ENCODE results near the gene CLRN2. TPM values are rescaled to one million over a fixed set of nuclear protein-coding genes. Genes with fewer than 3 reads are reported as not detected.

The CLRN2 gene
- total and polyA plus RNA-seq, 8 donors, result not detected

DNA sequence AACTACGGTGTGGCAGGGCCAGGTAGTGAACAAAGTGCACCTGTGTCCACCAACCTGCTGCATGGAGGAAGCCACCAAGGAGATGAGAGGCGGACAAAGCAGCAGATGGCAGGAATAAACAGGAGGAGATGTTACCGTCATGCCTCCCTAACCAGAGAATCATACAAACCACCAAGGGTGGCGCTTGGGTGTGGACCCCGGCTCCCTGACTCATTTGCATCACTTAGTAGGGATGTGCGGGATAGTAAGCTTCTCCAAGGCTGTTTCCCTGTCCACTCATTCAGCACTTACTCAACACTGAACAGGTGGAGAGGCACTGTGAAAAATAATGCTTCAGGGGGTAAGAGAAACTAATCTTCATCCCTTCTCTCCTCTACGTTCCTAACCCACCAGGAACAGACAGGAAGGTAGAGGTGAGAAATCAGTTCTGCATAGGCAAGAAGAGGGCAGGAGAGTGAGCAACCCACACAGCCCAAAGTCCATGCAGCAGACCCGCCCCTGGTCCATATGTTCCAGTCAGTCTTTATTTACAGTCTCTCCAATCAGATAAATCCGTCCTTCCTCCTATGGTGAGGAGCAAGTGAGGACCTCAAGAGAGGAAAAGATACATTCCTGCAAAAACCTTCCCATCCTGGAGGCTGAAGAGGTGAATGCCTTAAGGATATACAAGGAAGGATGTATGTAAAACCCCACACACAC, 37.0 kb upstream of the CLRN2 start:
- H3K27me3 ChIP-seq, result no peaks in the 10 kb centered on the region
- FAIRE-seq (no peak), DNase-seq (no peak), ATAC-seq (no peak)
- no peak overlapping the region for H3K27ac ChIP-seq
- no peaks in the 10 kb centered on the region for H3K36me3 ChIP-seq
- TF ChIP-seq, protein P1, sequence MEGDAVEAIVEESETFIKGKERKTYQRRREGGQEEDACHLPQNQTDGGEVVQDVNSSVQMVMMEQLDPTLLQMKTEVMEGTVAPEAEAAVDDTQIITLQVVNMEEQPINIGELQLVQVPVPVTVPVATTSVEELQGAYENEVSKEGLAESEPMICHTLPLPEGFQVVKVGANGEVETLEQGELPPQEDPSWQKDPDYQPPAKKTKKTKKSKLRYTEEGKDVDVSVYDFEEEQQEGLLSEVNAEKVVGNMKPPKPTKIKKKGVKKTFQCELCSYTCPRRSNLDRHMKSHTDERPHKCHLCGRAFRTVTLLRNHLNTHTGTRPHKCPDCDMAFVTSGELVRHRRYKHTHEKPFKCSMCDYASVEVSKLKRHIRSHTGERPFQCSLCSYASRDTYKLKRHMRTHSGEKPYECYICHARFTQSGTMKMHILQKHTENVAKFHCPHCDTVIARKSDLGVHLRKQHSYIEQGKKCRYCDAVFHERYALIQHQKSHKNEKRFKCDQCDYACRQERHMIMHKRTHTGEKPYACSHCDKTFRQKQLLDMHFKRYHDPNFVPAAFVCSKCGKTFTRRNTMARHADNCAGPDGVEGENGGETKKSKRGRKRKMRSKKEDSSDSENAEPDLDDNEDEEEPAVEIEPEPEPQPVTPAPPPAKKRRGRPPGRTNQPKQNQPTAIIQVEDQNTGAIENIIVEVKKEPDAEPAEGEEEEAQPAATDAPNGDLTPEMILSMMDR (IDR thresholded peaks at IDR 0.05), result no peak
- 85 to 89% methylated on average over 9 of the region's 9 CpGs for WGBS, 2 donors
- H3K9me3 ChIP-seq, result no peaks in the 10 kb centered on the region
- H3K4me1 ChIP-seq, result no peaks in the 10 kb centered on the region
- intact Hi-C loops (cut with DNase I), result no loop called here
- no peak overlapping the region for H3K4me3 ChIP-seq

DNA sequence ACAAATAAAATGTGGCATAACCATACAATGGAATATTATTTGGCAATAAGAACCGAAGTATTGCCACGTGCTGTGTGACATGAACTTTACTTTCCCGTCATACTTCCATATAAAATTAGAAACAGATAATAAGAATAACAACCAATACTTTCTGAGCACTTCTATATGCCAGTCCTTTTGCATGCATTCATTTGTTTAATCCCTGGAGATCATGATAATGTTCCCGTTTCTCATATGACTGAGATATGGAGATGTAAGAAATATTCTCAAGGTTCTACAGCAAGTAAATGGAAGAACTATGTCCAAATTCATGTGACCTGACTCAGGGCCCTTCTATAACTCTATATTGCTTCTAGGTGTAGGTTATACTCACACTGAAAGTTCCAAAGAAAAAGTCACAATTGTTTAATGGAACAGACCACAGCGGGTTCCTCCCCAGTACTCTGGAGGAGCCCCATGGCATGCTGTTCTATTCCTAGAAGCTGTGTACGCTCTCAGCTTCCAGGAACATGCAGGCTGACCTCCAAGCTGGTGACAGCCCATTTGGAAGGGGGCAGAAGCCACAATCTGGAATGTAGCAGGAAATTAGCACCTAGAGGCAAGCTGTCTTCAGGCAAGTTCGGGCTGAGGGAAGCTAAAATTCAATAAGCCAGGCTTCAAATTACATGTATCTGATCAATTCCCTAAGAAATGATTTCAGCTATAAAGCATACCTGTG, 34.6 kb upstream of the CLRN2 start:
- Histone ChIP-seq H3K4me1 (no peaks in the 10 kb centered on the region), H3K9me3 (no peaks in the 10 kb centered on the region), H3K4me3 (no peak overlapping the region), H3K27me3 (no peaks in the 10 kb centered on the region), H3K36me3 (no peaks in the 10 kb centered on the region), H3K27ac (no peak overlapping the region)
- FAIRE-seq, result no peak
- TF ChIP-seq, protein P1 (IDR thresholded peaks at IDR 0.05), result no peak
- ATAC-seq, result no peak
- 78 to 90% methylated on average over 7 of the region's 7 CpGs for WGBS, 2 donors
- no peak for DNase-seq
- intact Hi-C loops (cut with DNase I), result no loop called here

DNA sequence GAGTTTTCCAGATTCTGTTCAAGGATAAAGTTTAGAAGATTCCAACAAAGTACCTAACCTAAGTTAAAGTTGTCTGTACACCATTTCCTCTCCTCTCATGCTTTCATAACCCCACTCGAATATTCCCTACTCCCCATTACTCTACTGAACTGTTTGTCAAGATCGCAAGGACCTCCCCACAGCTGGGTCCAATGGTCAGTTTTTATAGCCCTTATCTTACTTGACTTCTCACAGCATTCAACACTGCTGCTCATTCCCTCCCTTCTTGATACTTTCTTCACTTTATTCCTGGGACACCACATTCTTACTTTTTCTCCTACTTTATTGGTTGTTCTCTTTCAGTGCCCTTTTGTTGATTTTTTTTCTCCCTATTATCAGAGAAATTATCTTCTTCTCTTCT, 34.0 kb upstream of the CLRN2 start:
- FAIRE-seq (no peak), ATAC-seq (no peak), DNase-seq (no peak)
- H3K27ac ChIP-seq, result no peak overlapping the region
- TF ChIP-seq, protein P1 (IDR thresholded peaks at IDR 0.05), result no peak
- 82 to 86% methylated on average over 2 of the region's 2 CpGs for WGBS, 2 donors
- no peak overlapping the region for H3K4me3 ChIP-seq
- H3K4me1 ChIP-seq, result no peaks in the 10 kb centered on the region
- no peaks in the 10 kb centered on the region for H3K9me3 ChIP-seq
- intact Hi-C loops (cut with DNase I), result no loop called here
- H3K36me3 ChIP-seq, result no peaks in the 10 kb centered on the region
- H3K27me3 ChIP-seq, result no peaks in the 10 kb centered on the region

DNA sequence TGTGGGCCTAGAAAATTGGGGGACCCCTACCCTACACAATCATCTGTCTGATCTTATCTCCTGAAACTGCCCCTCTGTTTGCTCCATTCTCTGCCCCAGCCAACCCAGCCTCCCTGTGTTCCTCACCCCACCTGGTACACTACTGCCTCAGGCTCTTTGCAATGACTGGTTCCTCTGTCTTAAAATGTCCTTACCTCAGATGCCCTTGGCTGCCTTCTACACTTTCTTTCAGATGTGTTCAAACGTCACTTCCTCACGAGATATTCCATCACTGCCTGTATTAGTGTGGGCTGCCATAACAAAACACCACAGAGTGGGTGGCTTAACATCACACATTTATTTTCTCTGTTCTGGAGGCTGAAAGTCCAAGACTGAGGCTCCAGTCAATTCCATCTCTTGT, 32.2 kb upstream of the CLRN2 start:
- DNase-seq, result no peak
- intact Hi-C loops (cut with DNase I), result no loop called here
- H3K27ac ChIP-seq, result no peak overlapping the region
- no peaks in the 10 kb centered on the region for H3K4me1 ChIP-seq
- peaks cover 0 to 4% (median 0%) of the 10 kb centered on the region in 3 donors for H3K36me3 ChIP-seq
- TF ChIP-seq, protein P1 (IDR thresholded peaks at IDR 0.05), result no peak
- no peaks in the 10 kb centered on the region for H3K9me3 ChIP-seq
- FAIRE-seq, result no peak
- H3K4me3 ChIP-seq, result no peak overlapping the region
- 90 to 98% methylated on average over 2 of the region's 2 CpGs for WGBS, 2 donors
- H3K27me3 ChIP-seq, result no peaks in the 10 kb centered on the region
- ATAC-seq, result no peak

DNA sequence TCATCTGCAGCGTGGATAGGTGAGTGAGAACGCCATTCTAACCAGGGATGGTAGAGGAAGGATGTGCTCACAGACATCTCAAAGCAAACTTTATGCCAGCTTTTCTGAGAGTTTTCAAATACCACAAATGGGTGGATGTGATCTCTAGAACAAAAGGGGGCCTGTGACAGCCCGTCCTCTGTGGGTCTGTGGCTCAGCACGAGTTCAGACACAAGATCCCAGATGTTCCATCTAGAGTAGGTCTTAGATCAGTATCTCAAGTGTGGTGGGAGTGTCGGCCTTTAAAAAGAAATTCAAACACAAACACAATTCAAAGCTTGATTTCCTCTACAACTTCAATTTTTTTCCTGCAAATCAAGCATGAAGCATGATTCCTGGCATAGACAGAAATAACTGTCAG, 25.8 kb upstream of the CLRN2 start:
- intact Hi-C loops (cut with DNase I), result no loop called here
- no peak for ATAC-seq
- Histone ChIP-seq H3K27me3 (no peaks in the 10 kb centered on the region), H3K4me3 (no peak overlapping the region), H3K36me3 (peaks cover 0 to 18% (median 4%) of the 10 kb centered on the region in 3 donors), H3K9me3 (no peaks in the 10 kb centered on the region), H3K4me1 (peaks cover 7 to 12% (median 11%) of the 10 kb centered on the region in 3 donors), H3K27ac (no peak overlapping the region)
- DNase-seq, result no peak
- WGBS, 2 donors, result 87% methylated on average over 5 of the region's 5 CpGs
- TF ChIP-seq, protein P1 (IDR thresholded peaks at IDR 0.05), result no peak
- FAIRE-seq, result no peak

Data from pancreas (tissue), 10 donors.